HepG2 (cell line): ENCODE data around the gene CMTM2. TPM values are rescaled to one million over a fixed set of nuclear protein-coding genes. Genes with fewer than 3 reads are reported as not detected.

Experiments
- AFF4 ChIP-seq: sonication (generic); formaldehyde crosslinking; IDR thresholded peaks from 2 replicates; pipeline ENCODE4 v1.4.0; 2020; ENCODE audit warnings: missing genetic modification reagents
- BATF2 ChIP-seq: sonication (generic); formaldehyde crosslinking; IDR thresholded peaks from 2 replicates; pipeline ENCODE4 v1.8.0; 2022; ENCODE audit warnings: mild to moderate bottlenecking, missing genetic modification reagents, moderate library complexity
- CBFB ChIP-seq: sonication (generic); formaldehyde crosslinking; IDR thresholded peaks from 2 replicates; pipeline ENCODE4 v1.4.0; 2020; ENCODE audit warnings: missing genetic modification reagents
- DNMT3B ChIP-seq: conservative IDR thresholded peaks from 2 replicates; pipeline ENCODE4 v1.6.1; 2016; ENCODE audit warnings: missing biosample characterization, control low read depth
- GMEB2 ChIP-seq: IDR thresholded peaks from 2 replicates; pipeline ENCODE4 v1.6.1; 2016; ENCODE audit warnings: missing biosample characterization, missing genetic modification reagents, low read depth
- HDAC2 ChIP-seq: sonication (generic); formaldehyde crosslinking; IDR thresholded peaks from 2 replicates; pipeline ENCODE4 v1.4.0; 2020; ENCODE audit warnings: missing genetic modification reagents
- HNRNPLL ChIP-seq: fragments of 200-400 bp; formaldehyde crosslinking; IDR thresholded peaks from 2 replicates; pipeline ENCODE4 v1.6.1; 2017; ENCODE audit warnings: mild to moderate bottlenecking, low read depth, low read length; ENCODE audit not compliant: poor library complexity, severe bottlenecking
- KDM5B ChIP-seq: sonication (generic); formaldehyde crosslinking; IDR thresholded peaks from 2 replicates; pipeline ENCODE4 v1.4.0; 2020; ENCODE audit warnings: missing genetic modification reagents, mild to moderate bottlenecking, borderline replicate concordance
- KMT2A ChIP-seq: sonication (generic); formaldehyde crosslinking; IDR thresholded peaks from 2 replicates; pipeline ENCODE4 v1.4.0; 2020; ENCODE audit warnings: missing genetic modification reagents
- MTA3 ChIP-seq: sonication (generic); formaldehyde crosslinking; IDR thresholded peaks from 2 replicates; pipeline ENCODE4 v1.4.0; 2020; ENCODE audit warnings: missing genetic modification reagents
- MYNN ChIP-seq: sonication (generic); formaldehyde crosslinking; IDR thresholded peaks from 2 replicates; pipeline ENCODE4 v1.4.0; 2020; ENCODE audit warnings: mild to moderate bottlenecking, low read depth, missing genetic modification reagents
- NR0B2 ChIP-seq: sonication (generic); formaldehyde crosslinking; IDR thresholded peaks from 2 replicates; pipeline ENCODE4 v1.4.0; 2020; ENCODE audit warnings: mild to moderate bottlenecking, missing genetic modification reagents
- PHF21A ChIP-seq: sonication (generic); formaldehyde crosslinking; IDR thresholded peaks from 2 replicates; pipeline ENCODE4 v1.5.0; 2020; ENCODE audit warnings: mild to moderate bottlenecking, missing genetic modification reagents
- RAD51 ChIP-seq: fragments of 450-650 bp; IDR thresholded peaks from 2 replicates; pipeline ENCODE4 v1.6.1; 2016; ENCODE audit warnings: borderline replicate concordance
- SMAD1 ChIP-seq: sonication (generic); formaldehyde crosslinking; IDR thresholded peaks from 2 replicates; pipeline ENCODE4 v1.4.0; 2020; ENCODE audit warnings: missing genetic modification reagents, low read depth, mild to moderate bottlenecking, borderline replicate concordance
- STAT5B ChIP-seq: sonication (generic); formaldehyde crosslinking; IDR thresholded peaks from 2 replicates; pipeline ENCODE4 v1.4.0; 2020; ENCODE audit warnings: missing genetic modification reagents
- TAF15 ChIP-seq: fragments of 200-400 bp; formaldehyde crosslinking; IDR thresholded peaks from one replicate; pipeline ENCODE4 v1.6.1; 2018; ENCODE audit warnings: mild to moderate bottlenecking, low read depth, low read length; ENCODE audit not compliant: poor library complexity, severe bottlenecking
- TCF7L2 ChIP-seq: IDR thresholded peaks from 2 replicates; pipeline ENCODE4 v1.6.1; 2011; ENCODE audit warnings: mild to moderate bottlenecking, low read depth, low read length, moderate library complexity
- ZBTB37 ChIP-seq: sonication (generic); formaldehyde crosslinking; IDR thresholded peaks from 2 replicates; pipeline ENCODE4 v1.4.0; 2020; ENCODE audit warnings: mild to moderate bottlenecking, missing genetic modification reagents
- ZNF225 ChIP-seq: sonication (generic); formaldehyde crosslinking; IDR thresholded peaks from 2 replicates; pipeline ENCODE4 v1.4.0; 2020; ENCODE audit warnings: mild to moderate bottlenecking, missing genetic modification reagents
- ZNF83 ChIP-seq: sonication (generic); formaldehyde crosslinking; IDR thresholded peaks from 2 replicates; pipeline ENCODE4 v1.4.0; 2020; ENCODE audit warnings: missing genetic modification reagents, mild to moderate bottlenecking, borderline replicate concordance
- polyA plus RNA-seq, 8 experiments: library from polyadenylated mRNA; depleted of rRNA in 3 of 8; stranded (reverse) in 7 of 8; unstranded in 1 of 8; fragments of >200 nt; fragmentation: Illumina TruSeq in 4 of 8; extraction: Trizol in 4 of 8; gene quantifications; 2 replicates each; pipeline versions ENCODE4 v1.2.1 to v1.2.3, GENCODE V29; 2011 to 2016; ENCODE audit warnings: low read depth in 4 of 8, missing spikeins in 1 of 8, mixed read lengths in 1 of 8; ENCODE audit not compliant: insufficient read depth in 1 of 8
- total RNA-seq, 5 experiments: library from RNA; depleted of rRNA; stranded (reverse); fragments of >200 nt; fragmentation: Illumina TruSeq; extraction: Trizol; gene quantifications; 2 replicates each; pipeline ENCODE4 v1.2.3, GENCODE V29; 2016; ENCODE audit warnings: low read depth in 1 of 5

The CMTM2 gene
- total and polyA plus RNA-seq, 2 of the 13 experiments (the other 11 are each of a cell fraction or from before 2014, with no cell fraction given), result not detected

- 0 out of 2 replicates have a peak, but pooled peaks have one; percentile 42 for TF ChIP-seq ZBTB37 (CRISPR knock-in tag)
- peak; percentile 87; the same call in 1 of the 2 replicates for TF ChIP-seq DNMT3B (CRISPR knock-in tag)
- peak; percentile 79; the same call in 1 of the 2 replicates for TF ChIP-seq PHF21A
- peak; percentile 53; the same call in 1 of the 2 replicates for TF ChIP-seq GMEB2 (CRISPR knock-in tag)
- TF ChIP-seq MYNN, result peak; percentile 98
- peak; percentile 85 for TF ChIP-seq CBFB
- TF ChIP-seq BATF2 (CRISPR knock-in tag), result peak; percentile 99
- TF ChIP-seq KDM5B (CRISPR knock-in tag), result peak; percentile 100
- TF ChIP-seq HNRNPLL, result peak; percentile 84
- TF ChIP-seq SMAD1 (CRISPR knock-in tag), result peak; percentile 99
- TF ChIP-seq TAF15, result peak; percentile 65
- TF ChIP-seq AFF4 (CRISPR knock-in tag), result no peak
- TF ChIP-seq STAT5B (CRISPR knock-in tag), result peak; percentile 8; the same call in 1 of the 2 replicates
- peak; percentile 98 for TF ChIP-seq NR0B2
- TF ChIP-seq RAD51, result no peak
- no peak for TF ChIP-seq MTA3
- TF ChIP-seq HDAC2 (CRISPR knock-in tag), result peak; percentile 78
- peak; percentile 96 for TF ChIP-seq KMT2A (CRISPR knock-in tag)
- peak; percentile 98; the same call in 1 of the 2 replicates for TF ChIP-seq ZNF225 (CRISPR knock-in tag)
- peak; percentile 98; the same call in 1 of the 2 replicates for TF ChIP-seq ZNF83 (CRISPR knock-in tag)
- TF ChIP-seq TCF7L2, result no peak
These were observed 26.7 kb upstream of the CMTM2 start, which contains the start of gene CKLF (continued) for GRCh38 chr16:66552286-66553177.
